Measurements from ENCODE around the gene TMEM135.

The TMEM135 gene

DNA sequence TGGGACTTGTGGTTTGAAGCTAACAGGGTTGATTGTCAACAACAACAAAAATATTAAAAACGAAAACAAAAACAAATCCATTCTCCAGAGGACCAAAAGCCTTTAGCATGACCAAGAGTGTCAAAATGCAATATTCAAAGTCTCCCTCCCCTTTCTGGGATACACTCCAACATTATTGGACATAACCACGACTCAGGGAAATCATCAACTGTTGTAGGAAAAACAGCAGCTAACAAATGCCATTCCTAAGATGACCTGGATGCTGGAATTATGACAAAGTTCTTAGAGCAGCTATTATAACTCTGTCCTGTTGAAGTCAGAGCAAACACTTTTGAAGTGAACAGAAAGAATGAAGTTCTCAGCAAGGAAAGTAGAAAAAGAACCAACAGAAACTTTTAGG is 143.0 kb downstream of the TMEM135 start:
- no peaks in the 10 kb centered on the region for H3K4me1 ChIP-seq (ENCODE audit: low read depth, poor library complexity, severe bottlenecking)
- no peaks in the 10 kb centered on the region for H3K27me3 ChIP-seq (ENCODE audit: insufficient read depth, low read depth)
- H3K9ac ChIP-seq, result no peak overlapping the region
- no peak overlapping the region for H3K4me2 ChIP-seq
- no peak overlapping the region for H3K4me3 ChIP-seq (IDR thresholded peaks at IDR 0.05; ENCODE audit: insufficient read depth, low read depth, low read length)
- TF ChIP-seq, protein P1, sequence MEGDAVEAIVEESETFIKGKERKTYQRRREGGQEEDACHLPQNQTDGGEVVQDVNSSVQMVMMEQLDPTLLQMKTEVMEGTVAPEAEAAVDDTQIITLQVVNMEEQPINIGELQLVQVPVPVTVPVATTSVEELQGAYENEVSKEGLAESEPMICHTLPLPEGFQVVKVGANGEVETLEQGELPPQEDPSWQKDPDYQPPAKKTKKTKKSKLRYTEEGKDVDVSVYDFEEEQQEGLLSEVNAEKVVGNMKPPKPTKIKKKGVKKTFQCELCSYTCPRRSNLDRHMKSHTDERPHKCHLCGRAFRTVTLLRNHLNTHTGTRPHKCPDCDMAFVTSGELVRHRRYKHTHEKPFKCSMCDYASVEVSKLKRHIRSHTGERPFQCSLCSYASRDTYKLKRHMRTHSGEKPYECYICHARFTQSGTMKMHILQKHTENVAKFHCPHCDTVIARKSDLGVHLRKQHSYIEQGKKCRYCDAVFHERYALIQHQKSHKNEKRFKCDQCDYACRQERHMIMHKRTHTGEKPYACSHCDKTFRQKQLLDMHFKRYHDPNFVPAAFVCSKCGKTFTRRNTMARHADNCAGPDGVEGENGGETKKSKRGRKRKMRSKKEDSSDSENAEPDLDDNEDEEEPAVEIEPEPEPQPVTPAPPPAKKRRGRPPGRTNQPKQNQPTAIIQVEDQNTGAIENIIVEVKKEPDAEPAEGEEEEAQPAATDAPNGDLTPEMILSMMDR (conservative IDR thresholded peaks at IDR 0.05; ENCODE audit: low read depth, low read length), result no peak
- H3K36me3 ChIP-seq (ENCODE audit: insufficient read depth), result no peaks in the 10 kb centered on the region
- no peak overlapping the region for H2AFZ ChIP-seq (ENCODE audit: low read depth)
- H4K20me1 ChIP-seq (ENCODE audit: insufficient read depth), result no peaks in the 10 kb centered on the region
- no peak overlapping the region for H3K27ac ChIP-seq
- H3K79me2 ChIP-seq (ENCODE audit: insufficient read depth, low read depth), result no peaks in the 10 kb centered on the region

DNA sequence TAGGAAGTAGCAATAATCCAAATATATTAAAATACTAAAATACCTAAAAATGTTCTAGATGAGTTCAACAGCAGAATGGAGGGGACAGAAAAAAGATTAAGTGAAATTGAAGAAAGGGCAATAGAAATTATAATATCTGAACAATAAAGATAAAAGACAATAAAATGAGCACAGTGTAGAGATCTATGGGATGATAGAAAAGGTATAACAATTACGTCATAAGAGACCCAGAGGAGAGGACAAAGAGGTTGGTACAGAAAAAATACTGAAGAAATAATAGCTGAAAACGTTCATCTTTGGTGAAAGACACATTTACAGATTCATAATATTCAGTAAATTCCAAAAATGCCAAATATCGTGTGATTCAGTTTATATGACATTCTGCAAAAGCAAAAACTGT is 143.4 kb downstream of the TMEM135 start:
- no peaks in the 10 kb centered on the region for H3K79me2 ChIP-seq (ENCODE audit: insufficient read depth, low read depth)
- TF ChIP-seq, protein P1 (conservative IDR thresholded peaks at IDR 0.05; ENCODE audit: low read depth, low read length), result no peak
- H3K27ac ChIP-seq, result no peak overlapping the region
- no peaks in the 10 kb centered on the region for H3K4me1 ChIP-seq (ENCODE audit: low read depth, poor library complexity, severe bottlenecking)
- H3K9ac ChIP-seq, result no peak overlapping the region
- H3K27me3 ChIP-seq (ENCODE audit: insufficient read depth, low read depth), result no peaks in the 10 kb centered on the region
- H3K4me2 ChIP-seq, result no peak overlapping the region
- no peak overlapping the region for H3K4me3 ChIP-seq (IDR thresholded peaks at IDR 0.05; ENCODE audit: insufficient read depth, low read depth, low read length)
- no peaks in the 10 kb centered on the region for H3K36me3 ChIP-seq (ENCODE audit: insufficient read depth)
- H2AFZ ChIP-seq (ENCODE audit: low read depth), result no peak overlapping the region
- no peaks in the 10 kb centered on the region for H4K20me1 ChIP-seq (ENCODE audit: insufficient read depth)

DNA sequence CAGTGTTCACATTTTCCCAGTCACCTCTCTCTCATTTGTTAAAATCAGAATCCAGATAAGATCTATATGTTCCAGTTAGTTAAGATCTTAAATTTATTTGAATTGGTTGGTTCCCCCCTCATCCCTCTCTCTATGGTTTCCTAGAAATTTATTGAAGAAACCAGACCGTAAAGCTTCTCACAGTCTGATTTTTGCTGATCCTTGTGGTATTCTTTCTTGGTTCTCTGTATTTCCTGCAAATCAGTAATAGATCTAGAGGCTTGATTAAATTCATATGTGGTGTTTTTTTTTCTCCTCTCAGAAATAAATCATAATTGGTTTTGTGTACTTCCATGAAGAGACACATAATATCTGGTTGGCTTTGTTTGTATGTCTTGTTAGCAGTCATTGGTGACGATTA is 147.5 kb downstream of the TMEM135 start:
- H3K27me3 ChIP-seq (ENCODE audit: insufficient read depth, low read depth), result no peaks in the 10 kb centered on the region
- H3K4me2 ChIP-seq, result no peak overlapping the region
- H3K9ac ChIP-seq, result no peak overlapping the region
- no peaks in the 10 kb centered on the region for H3K36me3 ChIP-seq (ENCODE audit: insufficient read depth)
- no peaks in the 10 kb centered on the region for H3K4me1 ChIP-seq (ENCODE audit: low read depth, poor library complexity, severe bottlenecking)
- H2AFZ ChIP-seq (ENCODE audit: low read depth), result no peak overlapping the region
- H4K20me1 ChIP-seq (ENCODE audit: insufficient read depth), result no peaks in the 10 kb centered on the region
- no peak overlapping the region for H3K4me3 ChIP-seq (IDR thresholded peaks at IDR 0.05; ENCODE audit: insufficient read depth, low read depth, low read length)
- TF ChIP-seq, protein P1 (conservative IDR thresholded peaks at IDR 0.05; ENCODE audit: low read depth, low read length), result no peak
- no peak overlapping the region for H3K27ac ChIP-seq
- no peaks in the 10 kb centered on the region for H3K79me2 ChIP-seq (ENCODE audit: insufficient read depth, low read depth)

DNA sequence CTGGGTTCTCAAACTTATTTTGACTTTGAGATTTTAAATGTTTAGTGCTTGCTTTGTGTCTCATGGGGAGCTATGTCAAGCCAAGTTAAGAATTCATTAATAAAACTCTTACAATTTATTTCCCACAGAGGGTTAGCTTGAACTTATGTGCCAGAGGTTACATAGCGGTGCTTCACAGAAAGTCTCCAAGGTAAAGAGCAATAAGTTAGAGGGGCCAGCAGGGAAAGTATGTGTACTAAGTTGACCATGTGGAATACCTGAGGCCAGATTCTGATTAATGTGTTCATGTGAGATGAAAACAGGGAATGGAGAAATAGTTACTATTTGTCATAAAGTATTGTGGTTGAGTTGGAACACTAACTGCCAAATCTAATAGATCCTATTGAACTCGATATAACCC is 149.3 kb downstream of the TMEM135 start:
- Histone ChIP-seq H3K36me3 (ENCODE audit: insufficient read depth) (no peaks in the 10 kb centered on the region), H3K9ac (no peak overlapping the region), H4K20me1 (ENCODE audit: insufficient read depth) (no peaks in the 10 kb centered on the region), H3K79me2 (ENCODE audit: insufficient read depth, low read depth) (no peaks in the 10 kb centered on the region), H2AFZ (ENCODE audit: low read depth) (no peak overlapping the region), H3K4me1 (ENCODE audit: low read depth, poor library complexity, severe bottlenecking) (no peaks in the 10 kb centered on the region), H3K4me3 (IDR thresholded peaks at IDR 0.05; ENCODE audit: insufficient read depth, low read depth, low read length) (no peak overlapping the region), H3K27ac (no peak overlapping the region), H3K4me2 (no peak overlapping the region), H3K27me3 (ENCODE audit: insufficient read depth, low read depth) (no peaks in the 10 kb centered on the region)
- TF ChIP-seq, protein P1 (conservative IDR thresholded peaks at IDR 0.05; ENCODE audit: low read depth, low read length), result no peak

All from KMS-11 (cell line).